Measurements from ENCODE around the gene CX3CR1. TPM values are rescaled to one million over a fixed set of nuclear protein-coding genes. Genes with fewer than 3 reads are reported as not detected.
A peak's percentile ranks its signal among the peaks of the same experiment; 100 is the strongest.

CX3CR1 gene
- polyA plus RNA-seq, 4 donors: 0.06 to 3.7 TPM; not detected in 2

DNA sequence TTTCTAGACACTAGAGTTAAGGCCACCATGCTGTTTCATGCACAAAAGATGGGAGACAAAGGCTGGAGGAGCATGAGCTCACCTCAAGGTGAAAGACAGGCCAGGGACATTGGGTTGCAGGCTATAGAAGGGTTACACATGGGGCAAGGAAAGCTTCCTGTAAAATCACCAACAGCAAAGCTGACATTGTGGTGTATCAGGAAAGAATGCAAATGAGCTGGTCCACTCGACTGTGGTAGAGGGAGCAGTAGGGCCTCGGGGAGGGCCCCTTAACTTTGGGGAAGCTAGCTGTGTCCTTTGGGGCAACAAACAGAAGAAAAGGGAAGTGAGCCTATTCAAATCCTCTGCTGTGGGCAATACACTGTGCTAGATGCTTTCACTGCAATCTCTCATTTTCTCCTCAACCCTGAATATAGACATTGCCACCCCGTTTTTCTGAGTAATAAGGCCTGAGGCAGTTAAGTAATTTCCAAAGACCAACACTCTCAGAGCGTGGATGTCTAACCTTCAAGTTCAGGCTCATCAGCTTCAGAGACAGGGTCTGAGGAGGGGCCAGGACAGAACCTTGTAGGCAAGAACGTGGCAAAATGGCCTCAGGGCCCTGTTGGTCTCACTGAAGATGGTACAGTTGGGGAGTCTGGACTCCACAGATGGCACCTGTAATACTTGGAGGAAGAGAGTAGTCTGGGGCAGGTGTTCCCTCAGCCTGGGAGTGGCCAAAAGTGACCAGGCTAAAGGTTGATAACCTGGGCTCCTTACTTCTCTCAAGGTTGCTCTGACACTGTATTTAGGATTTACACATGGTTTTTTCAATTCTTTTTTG lies 24.1 kb downstream of the CX3CR1 start:
- FAIRE-seq (no peak), DNase-seq (no peak)
- Histone ChIP-seq H3K36me3 (ENCODE audit: control insufficient read depth in 3 of 3, insufficient read depth in 2 of 3, low read depth in 1 of 3, low read length in 3 of 3) (no peaks in the 10 kb centered on the region), H3K4me1 (ENCODE audit: control insufficient read depth in 3 of 3, insufficient read depth in 2 of 3, low read depth in 1 of 3, low read length in 2 of 3) (no peaks in the 10 kb centered on the region), H3K27me3 (ENCODE audit: control insufficient read depth in 3 of 3, insufficient read depth in 3 of 3, low read length in 3 of 3) (peaks cover 0 to 4% (median 0%) of the 10 kb centered on the region in 3 donors), H3K4me3 (ENCODE audit: low read depth in 1 of 3, low read length in 3 of 3) (no peak overlapping the region), H3K27ac (ENCODE audit: low read depth in 1 of 3, low read length in 2 of 3) (no peak overlapping the region), H3K9me3 (ENCODE audit: control insufficient read depth in 2 of 2, insufficient read depth in 1 of 2, low read depth in 1 of 2, low read length in 1 of 2) (no peaks in the 10 kb centered on the region)
- WGBS, 3 donors: 53 to 71% (median 55%) methylated on average over 5 of the region's 5 CpGs

DNA sequence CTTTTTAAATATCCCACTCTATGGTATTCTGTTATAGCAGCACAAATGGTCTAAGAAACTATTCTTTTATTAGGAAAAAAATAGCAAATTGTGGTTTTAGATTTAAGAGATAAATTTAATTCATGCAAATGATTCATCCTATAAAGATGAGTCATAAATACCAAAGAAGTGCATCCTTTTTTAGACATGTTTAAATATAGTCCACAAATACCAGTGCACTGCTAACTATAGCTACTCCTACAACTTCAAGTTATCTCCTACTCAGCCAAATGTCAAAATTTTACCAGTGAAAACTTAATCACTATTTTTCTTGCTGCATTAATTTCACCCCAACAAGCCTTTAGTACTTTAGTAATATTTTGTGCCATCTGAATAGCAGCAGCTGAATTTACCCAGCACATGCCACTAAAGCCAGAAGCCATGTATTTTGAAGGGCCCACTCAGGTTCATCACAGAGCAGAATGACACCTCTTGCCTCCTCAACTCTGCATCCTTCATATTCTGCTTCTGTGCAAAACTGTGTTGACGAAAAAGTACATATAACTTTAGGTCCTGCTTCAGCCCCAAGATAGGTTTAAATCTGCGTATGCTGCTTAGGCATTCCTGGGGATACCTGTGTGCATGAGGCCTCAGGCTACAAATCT lies 24.9 kb downstream of the CX3CR1 start:
- Histone ChIP-seq H3K4me3 (ENCODE audit: low read depth in 1 of 3, low read length in 3 of 3) (no peak overlapping the region), H3K9me3 (ENCODE audit: control insufficient read depth in 2 of 2, insufficient read depth in 1 of 2, low read depth in 1 of 2, low read length in 1 of 2) (no peaks in the 10 kb centered on the region), H3K36me3 (ENCODE audit: control insufficient read depth in 3 of 3, insufficient read depth in 2 of 3, low read depth in 1 of 3, low read length in 3 of 3) (no peaks in the 10 kb centered on the region), H3K27me3 (ENCODE audit: control insufficient read depth in 3 of 3, insufficient read depth in 3 of 3, low read length in 3 of 3) (peaks cover 0 to 4% (median 0%) of the 10 kb centered on the region in 3 donors), H3K27ac (ENCODE audit: low read depth in 1 of 3, low read length in 2 of 3) (no peak overlapping the region), H3K4me1 (ENCODE audit: control insufficient read depth in 3 of 3, insufficient read depth in 2 of 3, low read depth in 1 of 3, low read length in 2 of 3) (no peaks in the 10 kb centered on the region)
- FAIRE-seq (no peak), DNase-seq (no peak)
- 19 to 47% (median 43%) methylated on average over 2 of the region's 2 CpGs for WGBS, 3 donors

DNA sequence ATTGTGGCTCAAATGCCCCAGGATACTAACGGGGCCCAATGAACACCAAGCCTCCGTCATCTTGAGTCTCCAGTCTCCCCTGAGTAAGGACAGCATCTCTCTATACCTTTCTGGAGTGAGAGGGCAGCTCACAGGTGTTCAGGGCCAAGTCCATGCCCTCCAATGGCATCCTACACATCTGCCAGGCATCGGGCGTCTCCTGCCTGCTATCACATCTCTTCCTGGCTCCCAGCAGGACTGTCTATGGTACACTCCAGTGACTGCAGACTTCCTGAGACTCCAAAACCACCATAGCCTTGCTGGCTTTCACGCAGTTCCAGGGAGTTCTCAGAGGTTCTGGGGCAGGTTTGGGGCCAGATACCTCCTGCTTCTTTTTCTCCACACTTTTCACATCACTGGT lies 28.3 kb downstream of the CX3CR1 start:
- H3K4me1 ChIP-seq (ENCODE audit: control insufficient read depth in 3 of 3, insufficient read depth in 2 of 3, low read depth in 1 of 3, low read length in 2 of 3): no peaks in the 10 kb centered on the region

GRCh38 chr3:39250116-39250747 lies 29.6 kb downstream of the CX3CR1 start:
- H3K27me3 ChIP-seq (ENCODE audit: control insufficient read depth in 3 of 3, insufficient read depth in 3 of 3, low read length in 3 of 3): no peaks in the 10 kb centered on the region
- FAIRE-seq (no peak), DNase-seq (no peak)
- H3K9me3 ChIP-seq (ENCODE audit: control insufficient read depth in 2 of 2, insufficient read depth in 1 of 2, low read depth in 1 of 2, low read length in 1 of 2): no peaks in the 10 kb centered on the region
- no peak overlapping the region for H3K27ac ChIP-seq (ENCODE audit: low read depth in 1 of 3, low read length in 2 of 3)
- H3K4me1 ChIP-seq (ENCODE audit: control insufficient read depth in 3 of 3, insufficient read depth in 2 of 3, low read depth in 1 of 3, low read length in 2 of 3): no peaks in the 10 kb centered on the region
- WGBS, 3 donors: 50 to 56% (median 54%) methylated on average over 4 of the region's 4 CpGs
- no peak overlapping the region for H3K4me3 ChIP-seq (ENCODE audit: low read depth in 1 of 3, low read length in 3 of 3)
- H3K36me3 ChIP-seq (ENCODE audit: control insufficient read depth in 3 of 3, insufficient read depth in 2 of 3, low read depth in 1 of 3, low read length in 3 of 3): no peaks in the 10 kb centered on the region

More for the DNA sequence above, 28.3 kb downstream of the CX3CR1 start:
- DNase-seq (no peak), FAIRE-seq (no peak)
- WGBS, 3 donors: 74 to 91% (median 81%) methylated on average over 5 of the region's 5 CpGs
- Histone ChIP-seq H3K27ac (ENCODE audit: low read depth in 1 of 3, low read length in 2 of 3) (no peak overlapping the region), H3K4me3 (ENCODE audit: low read depth in 1 of 3, low read length in 3 of 3) (no peak overlapping the region), H3K9me3 (ENCODE audit: control insufficient read depth in 2 of 2, insufficient read depth in 1 of 2, low read depth in 1 of 2, low read length in 1 of 2) (no peaks in the 10 kb centered on the region), H3K27me3 (ENCODE audit: control insufficient read depth in 3 of 3, insufficient read depth in 3 of 3, low read length in 3 of 3) (no peaks in the 10 kb centered on the region), H3K36me3 (ENCODE audit: control insufficient read depth in 3 of 3, insufficient read depth in 2 of 3, low read depth in 1 of 3, low read length in 3 of 3) (no peaks in the 10 kb centered on the region)

DNA sequence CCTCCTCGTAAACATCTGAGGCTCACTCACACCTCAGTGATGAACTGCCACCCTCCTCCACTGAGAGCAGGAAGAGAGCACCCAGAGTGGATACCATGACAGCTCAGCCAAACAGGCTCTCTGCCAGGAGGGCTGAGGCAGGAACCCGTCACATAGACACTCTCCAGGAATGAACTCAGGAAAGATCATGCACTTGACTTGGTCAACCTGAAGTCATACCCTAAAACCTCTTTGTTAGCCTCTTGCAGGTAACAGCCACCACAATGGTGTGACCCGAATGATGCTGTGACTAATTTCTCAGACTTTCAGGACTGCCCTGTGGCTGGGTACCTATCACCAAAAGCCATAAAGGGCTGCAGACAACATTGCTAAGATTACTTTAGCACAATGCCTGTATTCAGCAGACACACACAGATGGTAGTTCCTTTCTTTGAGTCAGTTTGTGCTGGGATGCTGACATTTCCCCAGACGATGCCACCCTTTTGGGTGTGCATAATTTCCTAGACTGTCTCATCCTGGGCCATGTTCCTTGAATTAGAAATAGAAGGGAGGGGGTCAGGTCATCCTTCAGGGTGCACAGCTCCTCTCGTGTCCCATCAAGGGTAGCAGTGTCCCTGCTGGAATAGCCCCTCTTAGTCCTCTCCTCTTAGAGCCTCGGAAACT lies 30.3 kb downstream of the CX3CR1 start:
- FAIRE-seq: no peak
- no peaks in the 10 kb centered on the region for H3K36me3 ChIP-seq (ENCODE audit: control insufficient read depth in 3 of 3, insufficient read depth in 2 of 3, low read depth in 1 of 3, low read length in 3 of 3)
- WGBS, 3 donors: 63 to 86% (median 75%) methylated on average over 6 of the region's 6 CpGs
- no peak overlapping the region for H3K27ac ChIP-seq (ENCODE audit: low read depth in 1 of 3, low read length in 2 of 3)
- DNase-seq: no peak
- no peaks in the 10 kb centered on the region for H3K4me1 ChIP-seq (ENCODE audit: control insufficient read depth in 3 of 3, insufficient read depth in 2 of 3, low read depth in 1 of 3, low read length in 2 of 3)
- no peaks in the 10 kb centered on the region for H3K27me3 ChIP-seq (ENCODE audit: control insufficient read depth in 3 of 3, insufficient read depth in 3 of 3, low read length in 3 of 3)
- no peak overlapping the region for H3K4me3 ChIP-seq (ENCODE audit: low read depth in 1 of 3, low read length in 3 of 3)
- H3K9me3 ChIP-seq (ENCODE audit: control insufficient read depth in 2 of 2, insufficient read depth in 1 of 2, low read depth in 1 of 2, low read length in 1 of 2): no peaks in the 10 kb centered on the region

DNA sequence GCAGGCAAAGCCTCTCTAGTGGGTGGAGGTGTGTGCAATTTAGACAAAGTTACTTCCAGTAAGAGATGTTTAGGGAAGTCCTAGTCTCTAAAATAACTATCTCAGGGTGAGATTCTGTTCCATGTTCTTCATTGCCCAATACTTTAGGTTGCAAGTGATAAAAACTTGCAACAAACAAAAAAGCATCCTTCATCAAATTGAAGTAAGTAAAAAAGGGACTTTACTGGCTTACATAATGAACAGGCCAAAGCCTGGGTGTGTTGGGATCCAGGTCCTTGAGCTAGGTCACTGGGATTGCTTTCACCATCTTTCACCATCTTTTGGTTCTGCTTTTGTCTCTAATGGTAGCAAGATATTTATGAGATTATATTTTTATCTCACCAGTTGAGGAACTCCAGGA lies 38.3 kb downstream of the CX3CR1 start:
- FAIRE-seq (no peak), DNase-seq (no peak)
- H3K4me3 ChIP-seq (ENCODE audit: low read depth in 1 of 3, low read length in 3 of 3): no peak overlapping the region
- no peaks in the 10 kb centered on the region for H3K4me1 ChIP-seq (ENCODE audit: control insufficient read depth in 3 of 3, insufficient read depth in 2 of 3, low read depth in 1 of 3, low read length in 2 of 3)
- H3K27ac ChIP-seq (ENCODE audit: low read depth in 1 of 3, low read length in 2 of 3): no peak overlapping the region
- H3K9me3 ChIP-seq (ENCODE audit: control insufficient read depth in 2 of 2, insufficient read depth in 1 of 2, low read depth in 1 of 2, low read length in 1 of 2): no peaks in the 10 kb centered on the region
- H3K27me3 ChIP-seq (ENCODE audit: control insufficient read depth in 3 of 3, insufficient read depth in 3 of 3, low read length in 3 of 3): peaks cover 0 to 5% (median 0%) of the 10 kb centered on the region in 3 donors
- no peaks in the 10 kb centered on the region for H3K36me3 ChIP-seq (ENCODE audit: control insufficient read depth in 3 of 3, insufficient read depth in 2 of 3, low read depth in 1 of 3, low read length in 3 of 3)

GRCh38 chr3:39237027-39237426 lies 42.8 kb downstream of the CX3CR1 start:
- H3K4me3 ChIP-seq (ENCODE audit: low read depth in 1 of 3, low read length in 3 of 3): no peak overlapping the region
- DNase-seq (no peak), FAIRE-seq (no peak)
- WGBS, 3 donors: 79 to 90% (median 82%) methylated on average over 6 of the region's 6 CpGs
- no peaks in the 10 kb centered on the region for H3K9me3 ChIP-seq (ENCODE audit: control insufficient read depth in 2 of 2, insufficient read depth in 1 of 2, low read depth in 1 of 2, low read length in 1 of 2)
- no peak overlapping the region for H3K27ac ChIP-seq (ENCODE audit: low read depth in 1 of 3, low read length in 2 of 3)
- peaks cover 0 to 10% (median 0%) of the 10 kb centered on the region in 3 donors for H3K27me3 ChIP-seq (ENCODE audit: control insufficient read depth in 3 of 3, insufficient read depth in 3 of 3, low read length in 3 of 3)
- H3K4me1 ChIP-seq (ENCODE audit: control insufficient read depth in 3 of 3, insufficient read depth in 2 of 3, low read depth in 1 of 3, low read length in 2 of 3): no peaks in the 10 kb centered on the region
- no peaks in the 10 kb centered on the region for H3K36me3 ChIP-seq (ENCODE audit: control insufficient read depth in 3 of 3, insufficient read depth in 2 of 3, low read depth in 1 of 3, low read length in 3 of 3)

DNA sequence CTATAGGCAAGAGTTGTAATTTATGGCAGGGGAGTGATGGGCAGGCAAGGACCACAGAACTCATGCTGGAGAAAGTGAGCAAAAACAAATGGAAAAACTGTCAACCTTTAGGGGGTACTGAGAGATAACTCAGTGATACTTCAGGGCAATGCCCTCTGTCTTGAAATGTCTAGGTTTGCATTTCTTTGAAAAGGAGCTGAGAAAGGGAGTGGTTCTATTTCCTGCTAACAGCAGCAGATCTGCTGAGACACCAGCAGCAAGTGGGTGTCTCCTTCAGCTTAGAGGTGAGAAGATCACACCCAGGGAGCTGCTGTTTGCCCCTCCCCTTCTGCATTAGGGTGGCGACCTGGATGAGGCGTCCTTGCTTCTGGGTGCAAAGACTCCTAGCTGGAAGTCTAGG lies 45.2 kb downstream of the CX3CR1 start:
- Histone ChIP-seq H3K4me1 (ENCODE audit: control insufficient read depth in 3 of 3, insufficient read depth in 2 of 3, low read depth in 1 of 3, low read length in 2 of 3) (no peaks in the 10 kb centered on the region), H3K36me3 (ENCODE audit: control insufficient read depth in 3 of 3, insufficient read depth in 2 of 3, low read depth in 1 of 3, low read length in 3 of 3) (no peaks in the 10 kb centered on the region), H3K27me3 (ENCODE audit: control insufficient read depth in 3 of 3, insufficient read depth in 3 of 3, low read length in 3 of 3) (peaks cover 0 to 10% (median 0%) of the 10 kb centered on the region in 3 donors), H3K27ac (ENCODE audit: low read depth in 1 of 3, low read length in 2 of 3) (no peak overlapping the region), H3K9me3 (ENCODE audit: control insufficient read depth in 2 of 2, insufficient read depth in 1 of 2, low read depth in 1 of 2, low read length in 1 of 2) (no peaks in the 10 kb centered on the region), H3K4me3 (ENCODE audit: low read depth in 1 of 3, low read length in 3 of 3) (no peak overlapping the region)
- FAIRE-seq: no peak
- DNase-seq: peak; percentile 12 to 32
- 8 to 24% (median 14%) methylated on average over 2 of the region's 2 CpGs for WGBS, 3 donors
